Skeletal muscle tissue (tissue), 4 donors: ENCODE measurements around the gene BTLA. TPM values are rescaled to one million over a fixed set of nuclear protein-coding genes. Genes with fewer than 3 reads are reported as not detected.

Experiments used
- H3K27ac ChIP-seq: one replicate; pipeline ENCODE4 v1.7.0; 2013; ENCODE audit warnings: mild to moderate bottlenecking, low read depth, low read length, inconsistent platforms
- H3K27me3 ChIP-seq, 3 donors: one replicate each; pipeline ENCODE4 v1.7.0; 2013; ENCODE audit warnings: low read length in 3 of 3; ENCODE audit not compliant: control insufficient read depth in 3 of 3, insufficient read depth in 3 of 3
- H3K36me3 ChIP-seq, 3 donors: one replicate each; pipeline ENCODE4 v1.7.0; 2013; ENCODE audit warnings: low read length in 3 of 3; ENCODE audit not compliant: control insufficient read depth in 3 of 3, insufficient read depth in 3 of 3
- H3K4me1 ChIP-seq, 3 donors: one replicate each; pipeline ENCODE4 v1.7.0; 2013; ENCODE audit warnings: low read length in 3 of 3, mild to moderate bottlenecking in 3 of 3; ENCODE audit not compliant: control insufficient read depth in 3 of 3, insufficient read depth in 3 of 3
- H3K4me3 ChIP-seq, 3 donors: one replicate each; pipeline ENCODE4 v1.7.0; 2013; ENCODE audit warnings: low read length in 3 of 3
- H3K9ac ChIP-seq, 3 donors: one replicate each; pipeline ENCODE4 v1.7.0; 2013; ENCODE audit warnings: low read length in 3 of 3, mild to moderate bottlenecking in 3 of 3, moderate library complexity in 2 of 3, low read depth in 1 of 3
- H3K9me3 ChIP-seq, 3 donors: one replicate each; pipeline ENCODE4 v1.7.0; 2013; ENCODE audit warnings: low read length in 3 of 3; ENCODE audit not compliant: control insufficient read depth in 3 of 3
- total RNA-seq: library from RNA; depleted of rRNA; stranded (reverse); fragments of >200 nt; gene quantifications from one replicate; pipeline ENCODE4 v1.2.3, GENCODE V29; 2014
- donor health status: Osteomylitis.

BTLA gene
- total RNA-seq, 1 donor from 2014 or later: under 0.01 TPM

- Histone ChIP-seq H3K9me3 (no peaks in the 10 kb centered on the region), H3K27ac (no peak overlapping the region), H3K4me1 (no peaks in the 10 kb centered on the region), H3K4me3 (no peak overlapping the region), H3K9ac (no peak overlapping the region), H3K36me3 (no peaks in the 10 kb centered on the region), H3K27me3 (no peaks in the 10 kb centered on the region)
Observed at GRCh38 chr3:112492124-112492523, 7.1 kb downstream of the BTLA start.

GRCh38 chr3:112491373-112491772 is 7.9 kb downstream of the BTLA start:
- Histone ChIP-seq H3K4me1 (no peaks in the 10 kb centered on the region), H3K9ac (no peak overlapping the region), H3K27me3 (no peaks in the 10 kb centered on the region), H3K36me3 (no peaks in the 10 kb centered on the region), H3K4me3 (no peak overlapping the region), H3K9me3 (no peaks in the 10 kb centered on the region), H3K27ac (no peak overlapping the region)

GRCh38 chr3:112489674-112490479 is 9.4 kb downstream of the BTLA start:
- Histone ChIP-seq H3K9me3 (no peaks in the 10 kb centered on the region), H3K4me3 (no peak overlapping the region), H3K36me3 (no peaks in the 10 kb centered on the region), H3K9ac (no peak overlapping the region), H3K4me1 (no peaks in the 10 kb centered on the region), H3K27me3 (no peaks in the 10 kb centered on the region), H3K27ac (no peak overlapping the region)

GRCh38 chr3:112486811-112487505 is 12.3 kb downstream of the BTLA start:
- Histone ChIP-seq H3K27me3 (no peaks in the 10 kb centered on the region), H3K9me3 (no peaks in the 10 kb centered on the region), H3K27ac (no peak overlapping the region), H3K9ac (no peak overlapping the region), H3K4me1 (no peaks in the 10 kb centered on the region), H3K4me3 (no peak overlapping the region), H3K36me3 (no peaks in the 10 kb centered on the region)

- no peaks in the 10 kb centered on the region for H3K4me1 ChIP-seq
- no peak overlapping the region for H3K9ac ChIP-seq
- H3K27me3 ChIP-seq: no peaks in the 10 kb centered on the region
- H3K27ac ChIP-seq: no peak overlapping the region
- no peaks in the 10 kb centered on the region for H3K9me3 ChIP-seq
- no peaks in the 10 kb centered on the region for H3K36me3 ChIP-seq
- H3K4me3 ChIP-seq: no peak overlapping the region
Observed at GRCh38 chr3:112484352-112484751, 14.9 kb downstream of the BTLA start.

GRCh38 chr3:112482675-112483074 is 16.6 kb downstream of the BTLA start:
- Histone ChIP-seq H3K27me3 (no peaks in the 10 kb centered on the region), H3K4me1 (no peaks in the 10 kb centered on the region), H3K9ac (no peak overlapping the region), H3K27ac (no peak overlapping the region), H3K4me3 (no peak overlapping the region), H3K36me3 (no peaks in the 10 kb centered on the region), H3K9me3 (no peaks in the 10 kb centered on the region)

GRCh38 chr3:112481302-112481721 is 18.0 kb downstream of the BTLA start:
- Histone ChIP-seq H3K27ac (no peak overlapping the region), H3K36me3 (no peaks in the 10 kb centered on the region), H3K4me3 (no peak overlapping the region), H3K27me3 (no peaks in the 10 kb centered on the region), H3K9ac (no peak overlapping the region), H3K4me1 (no peaks in the 10 kb centered on the region), H3K9me3 (no peaks in the 10 kb centered on the region)

- H3K4me1 ChIP-seq: no peaks in the 10 kb centered on the region
- no peaks in the 10 kb centered on the region for H3K9me3 ChIP-seq
- no peaks in the 10 kb centered on the region for H3K36me3 ChIP-seq
- no peak overlapping the region for H3K27ac ChIP-seq
- no peaks in the 10 kb centered on the region for H3K27me3 ChIP-seq
- H3K4me3 ChIP-seq: no peak overlapping the region
- no peak overlapping the region for H3K9ac ChIP-seq
Observed at GRCh38 chr3:112477891-112478290, 21.4 kb downstream of the BTLA start.

- no peaks in the 10 kb centered on the region for H3K36me3 ChIP-seq
- H3K27ac ChIP-seq: no peak overlapping the region
- no peak overlapping the region for H3K4me3 ChIP-seq
- no peak overlapping the region for H3K9ac ChIP-seq
- no peaks in the 10 kb centered on the region for H3K27me3 ChIP-seq
- no peaks in the 10 kb centered on the region for H3K4me1 ChIP-seq
- H3K9me3 ChIP-seq: no peaks in the 10 kb centered on the region
Observed at GRCh38 chr3:112476346-112476745, 22.9 kb downstream of the BTLA start.

- Histone ChIP-seq H3K4me1 (no peaks in the 10 kb centered on the region), H3K9me3 (no peaks in the 10 kb centered on the region), H3K9ac (no peak overlapping the region), H3K4me3 (no peak overlapping the region), H3K27me3 (no peaks in the 10 kb centered on the region), H3K27ac (no peak overlapping the region), H3K36me3 (no peaks in the 10 kb centered on the region)
Observed at GRCh38 chr3:112474796-112475195, 24.5 kb downstream of the BTLA start.
